LNCaP clone FGC (cell line): ENCODE results near the gene C4BPB.

Experiments
- DNase-seq: peaks from one replicate; pipeline ENCODE4 v3.0.0-alpha.2; 2011; ENCODE audit warnings: low read depth
- H3K4me3 ChIP-seq: 2 replicates; pipeline ENCODE4 v1.5.1; 2011; ENCODE audit warnings: mild to moderate bottlenecking, low read depth, low read length, control low read depth
- TF ChIP-seq, protein P1 (sequence below): IDR thresholded peaks from 2 replicates; pipeline ENCODE4 v1.5.1; 2012; ENCODE audit warnings: mild to moderate bottlenecking; ENCODE audit not compliant: control insufficient read depth, insufficient read depth; ENCODE audit errors: extremely low read depth

The C4BPB gene

DNA sequence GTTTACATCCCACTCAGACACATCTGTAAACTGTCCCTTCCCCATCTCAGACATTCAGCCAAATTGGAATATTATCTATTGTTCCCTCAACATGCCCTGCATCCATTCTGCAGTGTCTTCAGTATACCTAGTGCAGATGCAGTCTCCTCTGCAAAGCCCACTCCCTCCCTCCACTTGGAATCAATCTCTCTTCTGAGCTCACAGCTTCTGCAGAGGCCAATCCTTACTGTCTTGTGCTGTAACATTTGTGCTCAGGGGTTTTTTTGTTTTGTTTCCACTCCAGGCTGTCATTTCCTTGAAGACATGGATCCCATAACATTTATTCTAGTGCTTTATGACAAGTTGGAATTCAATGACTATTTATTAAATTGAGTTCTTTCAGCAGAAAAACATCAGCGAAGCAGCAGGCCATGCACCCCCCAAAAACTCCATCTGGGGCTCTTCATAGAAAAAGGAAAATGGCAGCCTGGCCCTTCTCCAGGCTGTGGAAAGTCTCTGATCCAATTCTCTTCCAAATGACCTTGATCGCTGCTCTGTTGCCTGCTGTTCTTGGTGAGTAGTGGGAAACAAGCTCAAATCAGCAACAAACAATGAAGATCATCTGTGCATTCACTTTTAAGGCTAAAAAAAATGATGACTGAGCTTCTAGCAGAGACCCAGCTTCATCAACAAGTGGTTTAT lies 24.1 kb downstream of the C4BPB start:
- TF ChIP-seq, protein P1, sequence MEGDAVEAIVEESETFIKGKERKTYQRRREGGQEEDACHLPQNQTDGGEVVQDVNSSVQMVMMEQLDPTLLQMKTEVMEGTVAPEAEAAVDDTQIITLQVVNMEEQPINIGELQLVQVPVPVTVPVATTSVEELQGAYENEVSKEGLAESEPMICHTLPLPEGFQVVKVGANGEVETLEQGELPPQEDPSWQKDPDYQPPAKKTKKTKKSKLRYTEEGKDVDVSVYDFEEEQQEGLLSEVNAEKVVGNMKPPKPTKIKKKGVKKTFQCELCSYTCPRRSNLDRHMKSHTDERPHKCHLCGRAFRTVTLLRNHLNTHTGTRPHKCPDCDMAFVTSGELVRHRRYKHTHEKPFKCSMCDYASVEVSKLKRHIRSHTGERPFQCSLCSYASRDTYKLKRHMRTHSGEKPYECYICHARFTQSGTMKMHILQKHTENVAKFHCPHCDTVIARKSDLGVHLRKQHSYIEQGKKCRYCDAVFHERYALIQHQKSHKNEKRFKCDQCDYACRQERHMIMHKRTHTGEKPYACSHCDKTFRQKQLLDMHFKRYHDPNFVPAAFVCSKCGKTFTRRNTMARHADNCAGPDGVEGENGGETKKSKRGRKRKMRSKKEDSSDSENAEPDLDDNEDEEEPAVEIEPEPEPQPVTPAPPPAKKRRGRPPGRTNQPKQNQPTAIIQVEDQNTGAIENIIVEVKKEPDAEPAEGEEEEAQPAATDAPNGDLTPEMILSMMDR, result no peak
- H3K4me3 ChIP-seq, result no peak overlapping the region
- DNase-seq, result no peak

DNA sequence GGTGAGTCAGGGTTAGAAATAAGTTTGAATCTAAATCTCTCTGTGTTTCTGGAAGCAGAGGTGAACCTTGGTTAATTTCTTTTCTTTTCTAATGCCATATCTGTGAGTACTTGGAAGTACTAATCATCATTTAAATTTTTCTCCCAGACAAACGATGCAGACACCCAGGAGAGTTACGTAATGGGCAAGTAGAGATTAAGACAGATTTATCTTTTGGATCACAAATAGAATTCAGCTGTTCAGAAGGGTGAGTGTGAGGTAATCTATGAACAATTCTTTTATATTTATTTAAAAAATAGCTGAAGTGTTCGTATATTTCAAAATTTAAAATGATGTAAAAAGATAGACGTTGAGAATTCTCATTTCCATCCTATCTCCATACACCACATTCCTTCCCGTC lies 26.6 kb downstream of the C4BPB start:
- DNase-seq, result no peak
- TF ChIP-seq, protein P1, result no peak
- no peak overlapping the region for H3K4me3 ChIP-seq

DNA sequence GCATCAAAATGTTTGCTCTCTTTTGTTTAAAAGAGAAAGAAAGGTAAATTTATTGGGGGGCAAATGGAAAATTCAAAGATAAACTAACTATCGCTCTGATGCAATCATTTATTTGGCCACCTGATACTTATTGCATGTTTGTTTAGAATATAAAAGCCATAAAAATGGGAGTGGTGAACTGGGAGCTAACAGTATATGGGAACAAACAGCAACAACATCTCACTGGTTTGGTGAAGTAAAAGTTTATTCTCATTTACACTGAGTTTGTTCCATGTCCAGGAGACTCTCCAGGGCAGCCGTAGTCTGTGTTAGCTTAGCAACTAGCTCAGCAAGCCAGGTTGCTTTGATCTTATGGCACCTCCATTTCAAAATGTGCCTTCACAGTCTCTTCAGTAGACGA lies 35.7 kb downstream of the C4BPB start:
- TF ChIP-seq, protein P1, result no peak
- peak; percentile 7 for DNase-seq
- no peak overlapping the region for H3K4me3 ChIP-seq

DNA sequence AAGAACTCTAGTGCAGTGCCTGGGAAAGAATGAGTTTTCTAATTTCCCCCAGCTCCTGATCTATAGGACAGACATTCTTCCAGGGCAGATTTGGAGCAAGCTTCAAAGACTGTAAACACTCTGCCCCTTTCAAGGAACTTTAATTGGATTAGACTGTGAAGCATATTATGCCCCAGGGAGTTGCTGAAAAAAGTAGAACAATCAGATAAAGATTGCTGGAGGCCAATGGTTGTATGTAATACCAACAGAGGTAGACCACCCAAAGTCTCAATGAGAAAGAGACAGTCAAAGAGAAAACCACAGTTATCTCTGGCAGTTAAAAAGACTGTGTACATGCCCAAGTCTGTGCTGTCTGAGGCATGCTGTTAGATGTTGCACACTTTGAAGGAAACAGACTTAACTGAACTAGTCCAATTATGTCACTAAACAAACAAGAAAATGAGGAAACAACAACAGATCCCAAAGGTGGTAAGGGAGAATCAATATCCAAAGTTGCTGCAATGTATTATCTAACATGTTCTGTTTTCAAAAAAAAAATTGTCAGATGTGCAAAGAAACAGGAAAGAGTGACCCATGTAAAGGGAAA lies 39.8 kb downstream of the C4BPB start:
- TF ChIP-seq, protein P1, result no peak
- DNase-seq, result no peak

DNA sequence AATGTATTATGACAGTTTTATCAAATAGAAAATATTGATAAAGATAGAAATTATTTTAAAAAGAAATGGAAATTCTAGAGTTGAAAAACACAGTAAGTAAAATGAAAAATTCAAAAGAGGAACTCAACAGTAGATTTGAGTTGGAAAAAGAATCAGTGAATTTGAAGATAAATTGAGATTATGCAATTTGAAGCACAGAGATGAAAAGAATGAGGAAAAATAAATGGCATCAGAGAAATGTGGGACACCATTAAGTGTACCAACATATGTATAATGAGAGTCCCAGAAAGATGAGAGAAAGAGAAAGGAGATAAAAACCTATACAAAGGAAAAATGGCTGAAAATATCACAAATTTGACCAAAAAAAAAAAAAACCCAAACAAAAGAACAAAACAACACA lies 40.4 kb downstream of the C4BPB start:
- TF ChIP-seq, protein P1, result no peak
- no peak overlapping the region for H3K4me3 ChIP-seq
- no peak for DNase-seq

More for the DNA sequence above, 39.8 kb downstream of the C4BPB start:
- H3K4me3 ChIP-seq, result no peak overlapping the region

DNA sequence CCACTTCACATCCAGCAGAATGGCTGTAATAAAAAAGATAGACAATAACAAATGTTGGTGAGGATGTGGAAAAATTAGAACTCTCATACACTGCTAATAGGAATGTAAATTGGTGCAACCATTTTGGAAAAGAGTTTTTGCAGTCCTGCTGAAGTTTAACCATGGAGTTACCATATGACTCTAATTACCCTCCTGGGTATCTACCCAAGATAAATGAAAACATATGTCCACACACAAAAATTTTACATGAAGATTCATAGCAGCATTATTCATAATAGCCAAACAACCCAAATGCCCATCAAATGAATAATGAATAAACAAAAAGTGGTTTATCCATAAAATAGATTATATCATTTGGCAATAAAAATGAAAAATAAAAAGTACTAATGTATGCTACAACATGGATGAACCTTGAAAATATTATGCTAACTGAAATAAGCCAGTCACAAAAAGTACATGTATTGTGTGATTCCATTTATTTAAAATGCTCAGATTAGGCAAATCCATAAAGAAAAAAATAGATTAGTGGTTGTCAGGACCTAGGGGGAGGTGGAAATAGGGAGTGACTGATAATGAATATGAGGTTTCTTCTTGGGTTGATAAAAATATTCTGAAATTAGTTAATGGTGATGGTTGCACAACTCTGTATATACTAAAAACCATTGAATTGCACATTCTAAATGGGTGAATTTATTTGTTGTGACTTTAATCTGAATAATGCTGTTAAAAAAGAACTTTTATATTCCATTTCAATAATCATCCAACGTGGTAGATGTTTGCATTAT lies 41.8 kb downstream of the C4BPB start:
- TF ChIP-seq, protein P1, result no peak
- no peak overlapping the region for H3K4me3 ChIP-seq
- no peak for DNase-seq
